ENCODE measurements around the gene RPL22L1.
A peak's percentile ranks its signal among the peaks of the same experiment; 100 is the strongest.
"Not testable (repeated sequence)": the region's sequence is repeated elsewhere in the genome, so short reads cannot be mapped to it uniquely, and the experiment has no call there.

The RPL22L1 gene

GRCh38 chr3:170869645-170870593, at the start of gene RPL22L1:
TSS of gene RPL22L1 (minus strand) at chr3:170870195. CDS start at chr3:170870167, 28 bp downstream.
- peak; percentile 91 to 99 (median 94) for DNase-seq
- intact Hi-C loops (cut with DNase I) = loop anchor here (5.0 kb wide), 1 partner anchor 37 kb away; the partner anchor contains the start of gene EIF5A2

GRCh38 chr3:170918715-170919114, 48.7 kb upstream of the RPL22L1 start:
- no peak for DNase-seq
- intact Hi-C loops (cut with DNase I) = no loop called here

GRCh38 chr3:170914690-170915089, 44.7 kb upstream of the RPL22L1 start:
- DNase-seq = no peak
- intact Hi-C loops (cut with DNase I) = no loop called here

- DNase-seq = no peak
- intact Hi-C loops (cut with DNase I) = no loop called here
Observed at GRCh38 chr3:170914212-170914611, 44.2 kb upstream of the RPL22L1 start.

- no peak for DNase-seq
- intact Hi-C loops (cut with DNase I) = no loop called here
Observed at GRCh38 chr3:170911051-170911450, 41.1 kb upstream of the RPL22L1 start.

- intact Hi-C loops (cut with DNase I) = no loop called here
- no peak for DNase-seq
Observed at GRCh38 chr3:170910542-170910941, 40.5 kb upstream of the RPL22L1 start.

GRCh38 chr3:170909129-170909903, 39.3 kb upstream of the RPL22L1 start:
- peak in 1 of 10 donors; percentile 52 for DNase-seq
- intact Hi-C loops (cut with DNase I) = loop anchor here (5.0 kb wide), 1 partner anchor 37 kb away; the partner anchor contains the start of gene RPL22L1

- peak; percentile 83 to 99 (median 92) for DNase-seq
- intact Hi-C loops (cut with DNase I) = loop anchor here (5.0 kb wide), 1 partner anchor 36 kb away; the partner anchor contains the start of gene RPL22L1
Observed at GRCh38 chr3:170908235-170909116, 38.5 kb upstream of the RPL22L1 start, which contains the start of gene EIF5A2. TSS of gene EIF5A2 (minus strand) at chr3:170908637. CDS start at chr3:170907806, 831 bp downstream.

DNA sequence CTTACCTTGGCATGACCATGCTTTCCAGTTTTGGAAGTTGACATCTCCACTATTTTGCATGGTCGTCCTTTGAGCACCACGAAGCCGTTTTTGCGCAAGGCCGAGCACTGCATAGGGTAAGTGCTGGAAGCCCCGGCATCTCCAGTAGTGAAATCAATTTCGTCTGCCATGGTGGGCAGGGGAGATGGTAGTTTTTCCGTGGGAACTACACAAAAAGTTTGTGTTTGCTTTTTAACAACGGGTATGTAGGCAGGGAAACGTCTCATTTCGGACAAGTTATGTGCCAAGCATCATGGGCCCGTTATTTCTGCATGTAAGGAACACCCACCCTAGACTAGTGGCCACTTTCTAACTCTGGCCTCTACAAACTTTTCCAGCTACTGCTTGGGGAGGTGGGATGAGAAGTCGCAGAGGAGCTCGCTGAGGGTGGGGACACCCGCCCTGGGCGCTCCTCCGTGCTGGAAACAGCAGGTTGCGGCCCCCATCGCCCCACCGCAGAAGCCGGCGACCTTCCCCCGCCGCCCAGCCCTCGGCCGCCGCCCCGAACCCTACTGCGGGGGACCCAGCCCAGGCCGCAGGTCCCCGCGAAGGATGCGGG, 37.7 kb upstream of the RPL22L1 start:
- DNase-seq = peak in 2 of 10 donors; percentile 61 to 68
- intact Hi-C loops (cut with DNase I) = loop anchor here (5.0 kb wide), 1 partner anchor 35 kb away; the partner anchor contains the start of gene RPL22L1

- no peak for DNase-seq
- intact Hi-C loops (cut with DNase I) = loop anchor here (5.0 kb wide), 1 partner anchor 34 kb away; the partner anchor contains the start of gene RPL22L1
Observed at GRCh38 chr3:170905862-170906261, 35.9 kb upstream of the RPL22L1 start.

DNA sequence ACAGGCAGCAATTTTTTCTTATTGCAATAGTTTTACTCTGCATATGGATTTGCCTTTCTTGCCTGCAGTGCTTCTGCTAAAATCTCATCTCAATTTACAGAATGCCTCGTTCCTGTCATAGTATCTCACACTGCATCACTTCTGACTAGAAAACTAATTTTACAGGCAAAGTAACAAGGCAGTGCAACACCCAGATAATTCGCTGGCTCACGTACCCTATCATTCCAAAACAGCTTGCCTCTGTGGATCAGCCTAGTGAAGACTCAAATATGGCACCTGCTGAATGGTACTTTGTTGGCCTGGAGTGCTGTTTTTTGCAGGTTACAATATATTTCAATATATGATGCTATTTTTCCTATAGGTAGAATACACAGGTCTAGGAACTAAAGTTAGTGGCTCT, 33.1 kb upstream of the RPL22L1 start:
- DNase-seq = no peak
- intact Hi-C loops (cut with DNase I) = no loop called here

DNA sequence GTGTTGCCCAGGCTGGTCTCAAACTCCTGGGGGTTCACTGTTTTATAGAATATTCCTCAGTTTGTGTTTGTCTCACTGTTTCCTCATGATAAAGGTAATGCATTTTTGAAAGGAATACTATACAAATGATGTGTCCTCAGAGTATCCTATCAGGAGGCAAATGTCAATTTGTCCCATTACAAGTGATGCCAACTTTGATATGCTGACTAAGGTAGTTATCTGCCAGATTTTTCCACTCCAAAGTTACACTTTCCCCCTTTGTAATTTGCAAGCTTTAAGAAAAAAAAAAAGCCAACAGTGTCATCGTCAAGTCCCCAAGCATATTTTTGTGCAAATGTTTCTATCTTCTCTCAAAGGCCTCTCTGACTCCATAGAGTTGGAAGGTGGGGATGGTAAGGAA, 29.5 kb upstream of the RPL22L1 start:
- no peak for DNase-seq

GRCh38 chr3:170897978-170898377, 28.0 kb upstream of the RPL22L1 start:
- DNase-seq = no peak
- intact Hi-C loops (cut with DNase I) = no loop called here

More for the DNA sequence above, 29.5 kb upstream of the RPL22L1 start:
- intact Hi-C loops (cut with DNase I) = no loop called here

DNA sequence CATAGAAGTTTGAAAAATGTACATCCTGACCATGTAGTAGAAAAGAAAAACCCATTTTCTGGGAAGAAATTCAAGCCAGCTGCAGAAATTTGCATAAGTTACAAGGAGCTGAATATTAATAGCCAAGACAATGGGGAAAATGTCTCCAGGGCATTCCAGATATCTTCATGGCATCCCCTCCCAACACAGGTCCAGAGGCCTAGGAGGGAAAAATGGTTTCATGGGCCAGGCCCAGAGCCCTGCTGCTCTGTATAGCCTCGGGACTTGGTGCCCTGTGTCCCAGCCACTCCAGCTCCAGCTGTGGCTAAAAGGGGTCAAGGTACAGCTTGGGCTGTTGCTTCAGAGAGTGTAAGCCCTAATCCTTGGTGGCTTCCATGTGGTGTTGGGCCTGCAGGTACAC, 27.2 kb upstream of the RPL22L1 start:
- intact Hi-C loops (cut with DNase I); DNase-seq: not testable (repeated sequence)

DNA sequence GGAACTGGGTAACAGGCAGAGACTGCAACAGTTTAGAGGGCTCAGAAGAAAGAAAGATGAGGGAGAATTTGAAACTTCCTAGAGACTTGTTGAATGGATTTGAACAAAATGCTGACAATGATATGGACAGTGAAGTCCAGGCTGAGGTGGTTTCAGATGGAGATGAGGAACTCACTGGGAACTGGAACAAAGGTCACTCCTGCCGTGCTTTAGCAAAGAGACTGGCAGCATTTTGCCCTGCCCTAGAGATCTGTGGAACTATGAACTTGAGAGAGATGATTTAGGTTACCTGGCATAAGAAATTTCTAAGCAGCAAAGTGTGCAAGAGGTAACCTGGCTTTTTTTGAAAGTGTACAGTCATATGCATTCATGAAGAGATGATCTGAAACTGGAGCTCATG, 26.8 kb upstream of the RPL22L1 start:
- intact Hi-C loops (cut with DNase I) = no loop called here
- no peak for DNase-seq

GRCh38 chr3:170896333-170896732, 26.3 kb upstream of the RPL22L1 start:
- intact Hi-C loops (cut with DNase I); DNase-seq: not testable (repeated sequence)

DNA sequence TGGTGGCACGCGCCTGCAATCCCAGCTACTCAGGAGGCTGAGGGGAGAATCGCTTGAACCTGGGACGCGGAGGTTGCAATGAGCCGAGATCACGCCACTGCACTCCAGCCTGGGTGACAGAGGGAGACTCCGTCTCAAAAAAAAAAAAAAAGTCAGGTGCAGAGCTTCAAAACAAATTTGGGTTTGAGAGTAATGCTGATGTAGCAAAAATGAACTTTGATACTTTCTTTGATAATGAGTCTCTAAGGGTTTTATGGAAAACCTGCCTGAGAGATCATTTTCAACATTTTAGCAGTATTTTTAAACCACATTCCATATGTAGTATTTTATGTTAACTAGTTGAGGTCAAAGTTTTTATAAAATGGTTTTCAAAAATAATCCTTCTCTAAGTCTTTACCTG, 23.9 kb upstream of the RPL22L1 start:
- no peak for DNase-seq
- intact Hi-C loops (cut with DNase I) = no loop called here

GRCh38 chr3:170889630-170890029, 19.6 kb upstream of the RPL22L1 start:
- no peak for DNase-seq
- intact Hi-C loops (cut with DNase I) = no loop called here

DNA sequence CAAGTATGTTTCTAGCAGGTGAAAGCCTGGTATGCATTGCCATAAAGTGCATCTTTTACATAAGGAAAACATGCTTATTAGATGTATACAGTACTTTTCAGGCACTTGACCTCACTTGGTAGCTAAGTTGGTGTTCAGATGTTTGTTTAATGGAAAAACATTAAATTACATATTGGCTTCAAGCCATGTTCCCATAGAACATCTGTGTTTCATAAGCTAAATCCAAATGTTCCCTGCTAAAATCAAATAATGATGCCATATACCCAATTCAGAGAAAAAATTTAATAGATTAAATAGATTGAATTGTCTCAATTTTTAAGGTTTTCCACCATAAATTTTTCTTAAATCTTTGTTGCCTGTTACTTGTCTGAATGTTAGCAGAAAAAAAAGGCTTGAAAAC, 19.1 kb upstream of the RPL22L1 start:
- intact Hi-C loops (cut with DNase I) = no loop called here
- DNase-seq = no peak

Measured in posterior cingulate gyrus (tissue), 11 donors.